ENCODE measurements around the gene SENP7.
"Not testable (repeated sequence)": the region's sequence is repeated elsewhere in the genome, so short reads cannot be mapped to it uniquely, and the experiment has no call there.

SENP7 gene, protein sequence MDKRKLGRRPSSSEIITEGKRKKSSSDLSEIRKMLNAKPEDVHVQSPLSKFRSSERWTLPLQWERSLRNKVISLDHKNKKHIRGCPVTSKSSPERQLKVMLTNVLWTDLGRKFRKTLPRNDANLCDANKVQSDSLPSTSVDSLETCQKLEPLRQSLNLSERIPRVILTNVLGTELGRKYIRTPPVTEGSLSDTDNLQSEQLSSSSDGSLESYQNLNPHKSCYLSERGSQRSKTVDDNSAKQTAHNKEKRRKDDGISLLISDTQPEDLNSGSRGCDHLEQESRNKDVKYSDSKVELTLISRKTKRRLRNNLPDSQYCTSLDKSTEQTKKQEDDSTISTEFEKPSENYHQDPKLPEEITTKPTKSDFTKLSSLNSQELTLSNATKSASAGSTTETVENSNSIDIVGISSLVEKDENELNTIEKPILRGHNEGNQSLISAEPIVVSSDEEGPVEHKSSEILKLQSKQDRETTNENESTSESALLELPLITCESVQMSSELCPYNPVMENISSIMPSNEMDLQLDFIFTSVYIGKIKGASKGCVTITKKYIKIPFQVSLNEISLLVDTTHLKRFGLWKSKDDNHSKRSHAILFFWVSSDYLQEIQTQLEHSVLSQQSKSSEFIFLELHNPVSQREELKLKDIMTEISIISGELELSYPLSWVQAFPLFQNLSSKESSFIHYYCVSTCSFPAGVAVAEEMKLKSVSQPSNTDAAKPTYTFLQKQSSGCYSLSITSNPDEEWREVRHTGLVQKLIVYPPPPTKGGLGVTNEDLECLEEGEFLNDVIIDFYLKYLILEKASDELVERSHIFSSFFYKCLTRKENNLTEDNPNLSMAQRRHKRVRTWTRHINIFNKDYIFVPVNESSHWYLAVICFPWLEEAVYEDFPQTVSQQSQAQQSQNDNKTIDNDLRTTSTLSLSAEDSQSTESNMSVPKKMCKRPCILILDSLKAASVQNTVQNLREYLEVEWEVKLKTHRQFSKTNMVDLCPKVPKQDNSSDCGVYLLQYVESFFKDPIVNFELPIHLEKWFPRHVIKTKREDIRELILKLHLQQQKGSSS

DNA sequence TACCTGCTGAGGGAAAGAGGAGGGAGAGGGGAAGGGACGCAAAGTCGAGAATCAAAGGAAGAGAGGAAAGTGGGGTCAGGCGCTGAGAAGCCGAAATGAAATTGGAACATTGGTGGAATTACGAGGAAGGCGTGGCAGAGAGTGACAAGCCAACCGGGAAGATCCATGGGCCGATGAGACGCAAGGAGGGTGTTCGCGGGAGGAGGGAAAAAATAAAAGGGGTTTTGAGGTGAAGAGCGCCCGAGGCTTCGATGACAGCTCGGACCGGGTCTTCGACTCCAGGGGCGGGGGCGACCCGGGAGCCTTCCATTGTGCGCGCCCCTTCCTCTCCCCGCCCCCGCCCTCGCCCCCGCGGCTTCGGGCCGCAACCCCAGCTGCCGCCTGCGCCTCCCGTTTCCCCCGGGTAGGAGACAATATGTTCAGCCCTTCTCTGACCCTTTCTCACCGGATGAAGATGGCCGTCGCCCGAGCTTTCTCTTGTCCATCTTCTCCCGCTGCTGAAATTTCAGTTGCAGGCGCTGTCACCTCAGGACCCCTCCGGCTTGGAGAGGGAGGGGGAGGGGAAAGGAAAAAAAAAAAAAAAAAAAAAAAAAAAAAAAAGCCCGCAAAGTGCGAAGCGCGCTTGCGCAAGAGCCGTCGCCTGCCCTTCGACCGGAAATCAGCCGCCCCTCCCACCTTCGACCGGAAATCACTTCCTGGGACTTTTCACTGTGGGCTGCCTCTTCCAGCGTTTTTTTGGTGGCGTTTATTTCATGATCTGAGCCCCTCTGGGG, at the start of gene SENP7:
Gene SENP7, minus strand, starts transcription at position 567 of the 773 bp plus-strand sequence. Its CDS starts 82 bp downstream, at position 485.
- DNase-seq: peak; percentile 70

DNA sequence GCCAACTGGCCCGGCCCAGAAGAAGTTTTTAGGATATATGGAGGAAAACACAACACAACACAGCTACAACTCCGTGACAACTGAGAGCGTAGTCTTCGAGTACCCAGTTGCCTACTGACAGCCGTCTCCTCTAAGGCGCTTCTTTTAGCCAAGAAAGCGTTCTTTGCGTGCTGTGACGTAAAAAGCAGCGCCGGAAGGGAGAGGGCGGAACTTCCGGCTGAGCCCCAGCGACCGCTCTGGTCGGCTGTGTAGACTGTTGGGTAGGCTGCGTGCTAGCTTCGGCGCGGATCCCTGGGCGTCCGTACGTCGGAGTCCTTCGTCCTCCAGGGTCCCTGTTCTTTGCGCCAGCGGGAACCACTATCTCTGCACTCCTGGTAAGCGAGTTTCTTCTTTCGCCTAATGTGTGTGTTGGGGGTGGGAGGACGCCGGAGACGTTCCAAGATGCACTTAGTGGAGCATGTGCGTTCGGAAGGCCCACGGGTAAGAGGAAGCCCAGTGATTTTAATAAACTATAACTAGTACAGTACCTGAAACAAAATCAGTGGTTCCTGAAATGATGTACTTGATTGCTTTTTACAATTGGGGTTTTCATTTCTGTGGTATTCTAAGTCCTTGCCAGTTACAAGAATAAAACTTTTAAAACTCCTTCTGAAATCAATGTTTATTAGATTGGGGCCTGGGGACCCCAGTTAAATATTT, 48.8 kb upstream of the SENP7 start, which contains the start of gene TRMT10C:
Gene TRMT10C, plus strand, starts transcription at position 239 of the 699 bp plus-strand sequence. CDS start 2,914 bp downstream, outside the sequence.
- DNase-seq: peak; percentile 87 to 90

DNA sequence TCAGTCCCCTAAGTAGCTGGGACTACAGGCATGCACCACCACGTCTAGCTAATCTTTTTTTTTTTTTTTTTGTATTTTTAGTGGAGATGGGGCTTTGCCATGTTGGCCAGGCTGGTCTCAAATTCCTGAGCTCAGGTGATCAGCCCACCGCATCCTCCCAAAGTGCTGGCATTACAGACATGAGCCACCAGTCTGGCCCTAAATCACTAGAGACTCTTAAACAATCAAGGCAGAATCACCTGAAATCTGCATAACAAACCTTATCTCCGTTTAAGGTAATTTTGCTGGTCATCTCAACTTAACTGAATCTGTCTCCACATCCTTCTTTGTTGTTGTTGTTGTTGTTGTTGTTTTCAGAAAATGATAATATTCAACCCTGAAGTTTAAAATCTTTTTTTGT, 43.1 kb upstream of the SENP7 start:
- DNase-seq: no peak

DNA sequence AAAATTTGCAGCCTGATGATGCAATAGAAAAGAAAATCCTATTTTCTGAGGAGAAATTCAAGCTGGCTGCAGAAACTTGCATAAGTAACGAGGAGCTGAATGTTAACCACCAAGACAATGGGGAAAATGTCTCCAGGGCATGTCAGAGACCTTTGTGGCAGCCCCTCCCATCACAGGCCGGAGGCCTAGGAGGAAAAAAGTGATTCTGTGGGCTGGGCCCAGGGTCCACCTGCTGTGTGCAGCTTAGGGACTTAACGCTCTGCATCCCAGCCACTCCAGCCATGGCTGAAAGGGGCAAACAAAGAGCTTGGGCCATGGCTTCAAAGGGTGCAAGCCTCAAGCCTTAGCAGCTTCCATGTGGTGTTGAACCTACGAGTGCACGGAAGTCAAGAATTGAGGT, 40.4 kb upstream of the SENP7 start:
- not testable (repeated sequence) for DNase-seq

DNA sequence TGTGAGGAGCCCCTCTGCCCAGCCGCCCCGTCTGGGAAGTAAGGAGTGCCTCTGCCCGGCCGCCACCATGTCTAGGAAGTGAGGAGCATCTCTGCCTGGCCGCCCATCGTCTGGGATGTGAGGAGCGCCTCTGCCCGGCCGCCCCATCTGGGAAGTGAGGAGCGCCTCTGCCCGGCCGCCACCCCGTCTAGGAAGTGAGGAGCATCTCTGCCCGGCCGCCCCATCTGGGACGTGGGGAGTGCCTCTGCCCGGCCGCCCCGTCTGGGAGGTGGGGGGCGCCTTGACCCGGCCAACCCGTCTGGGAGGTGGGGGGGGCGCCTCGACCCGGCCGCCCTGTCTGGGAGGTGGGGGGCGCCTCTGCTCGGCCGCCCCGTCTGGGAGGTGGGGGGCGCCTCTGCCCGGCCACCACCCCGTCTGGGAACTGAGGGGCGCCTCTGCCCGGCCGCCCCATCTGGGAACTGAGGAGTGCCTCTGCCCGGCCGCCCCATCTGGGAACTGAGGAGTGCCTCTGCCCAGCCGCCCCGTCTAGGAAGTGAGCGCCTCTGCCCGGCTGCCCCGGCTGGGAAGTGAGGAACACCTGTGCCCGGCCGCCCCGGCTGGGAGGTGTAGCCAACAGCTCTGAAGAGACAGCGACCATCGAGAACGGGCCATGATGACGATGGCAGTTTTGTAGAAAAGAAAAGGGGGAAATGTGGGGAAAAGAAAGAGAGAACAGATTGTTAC, 38.5 kb upstream of the SENP7 start:
- DNase-seq: not testable (repeated sequence)

DNA sequence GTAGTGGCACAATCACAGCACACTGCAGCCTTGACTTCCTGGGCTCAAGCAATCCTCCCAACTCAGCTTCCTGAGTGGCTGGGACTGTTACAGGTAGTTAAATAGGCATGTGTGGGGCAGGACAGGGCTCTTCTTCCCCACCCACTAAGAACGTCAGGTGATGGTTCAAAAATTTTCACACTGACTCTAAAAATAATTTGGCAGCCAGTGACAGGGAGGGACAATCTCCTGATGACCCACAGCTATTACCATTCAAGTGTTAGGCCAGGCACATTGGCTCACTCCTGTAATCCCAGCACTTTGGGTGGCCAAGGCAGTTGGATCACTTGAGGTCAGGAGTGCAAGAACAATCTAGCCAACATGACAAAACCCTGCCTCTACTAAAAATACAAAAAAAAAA, 36.5 kb upstream of the SENP7 start:
- no peak for DNase-seq

DNA sequence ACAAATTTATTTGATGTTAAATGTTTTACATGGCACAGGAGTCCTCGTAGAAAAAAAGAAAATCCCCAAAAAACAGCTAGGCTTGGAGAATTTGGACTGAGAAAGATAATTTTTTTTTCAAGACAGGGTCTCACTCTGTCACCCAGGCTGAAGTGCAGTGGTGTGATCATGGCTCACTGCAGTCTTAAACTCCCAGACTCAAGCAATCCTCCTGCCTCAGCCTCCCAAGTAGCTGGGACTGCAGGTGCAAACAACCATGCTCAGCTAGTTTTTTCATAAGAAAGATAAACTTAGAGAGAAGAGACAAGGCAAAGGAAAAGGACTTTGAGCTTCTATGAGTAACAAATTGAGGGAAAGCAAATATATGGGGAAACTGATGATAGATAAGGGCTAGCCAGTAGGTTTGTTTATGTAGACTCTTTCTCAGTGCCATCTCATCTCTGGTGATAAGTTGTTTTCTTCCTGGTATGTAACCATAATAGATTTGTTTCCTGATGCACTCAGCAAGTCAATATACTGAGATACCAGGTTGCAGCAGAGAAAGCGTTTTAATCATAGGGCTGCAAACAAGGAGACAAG, 35.6 kb upstream of the SENP7 start:
- no peak for DNase-seq

DNA sequence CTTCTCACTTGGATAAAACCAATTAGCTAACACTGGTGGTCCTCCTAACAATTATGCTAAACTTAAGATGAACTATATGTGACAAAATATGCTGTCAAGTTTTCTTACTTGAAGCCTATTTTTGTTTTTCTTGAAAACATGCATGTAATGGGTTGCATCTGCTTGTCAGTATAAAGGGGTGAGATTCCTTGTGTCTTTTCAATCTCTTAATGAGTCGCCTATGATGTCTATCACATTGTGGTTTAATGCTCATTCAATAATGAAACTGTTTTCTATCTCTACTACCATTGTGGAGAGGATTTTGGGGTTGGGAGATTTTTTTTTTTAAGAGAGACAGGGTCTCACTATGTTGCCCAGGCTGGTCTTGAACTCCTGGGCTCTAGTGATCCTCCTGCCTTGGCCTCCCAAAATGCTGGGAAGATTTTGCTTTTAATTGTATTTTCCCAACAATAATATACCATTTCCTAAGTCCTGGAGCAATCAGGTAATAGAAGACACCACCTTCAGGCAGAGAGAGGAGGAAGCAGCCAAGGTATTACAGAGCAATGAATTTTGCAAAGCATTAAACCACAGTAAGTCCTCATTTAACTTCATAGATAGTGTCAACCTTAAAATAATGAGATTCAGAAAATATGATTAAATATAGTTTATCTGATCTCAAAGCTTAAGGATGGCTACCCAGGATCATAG, 31.3 kb upstream of the SENP7 start:
- DNase-seq: no peak

DNA sequence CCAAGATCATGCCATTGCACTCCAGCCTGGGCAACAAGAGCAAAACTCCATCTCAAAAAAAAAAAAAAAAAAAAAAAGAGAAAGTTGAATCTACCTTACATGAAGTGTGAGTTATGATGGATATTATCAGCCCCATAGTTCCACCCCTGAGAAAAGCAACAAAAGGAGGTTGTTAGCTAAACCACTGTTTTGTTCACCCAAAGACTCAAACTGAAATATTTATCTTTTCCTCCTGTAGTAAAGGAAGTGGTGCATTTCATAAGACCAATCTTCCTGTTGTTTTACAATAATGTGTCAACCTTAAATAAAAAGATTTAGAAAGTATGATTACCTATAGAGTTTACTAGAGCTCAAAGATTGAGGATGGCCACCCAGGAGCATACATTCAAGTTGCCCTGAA, 29.9 kb upstream of the SENP7 start:
- DNase-seq: no peak

DNA sequence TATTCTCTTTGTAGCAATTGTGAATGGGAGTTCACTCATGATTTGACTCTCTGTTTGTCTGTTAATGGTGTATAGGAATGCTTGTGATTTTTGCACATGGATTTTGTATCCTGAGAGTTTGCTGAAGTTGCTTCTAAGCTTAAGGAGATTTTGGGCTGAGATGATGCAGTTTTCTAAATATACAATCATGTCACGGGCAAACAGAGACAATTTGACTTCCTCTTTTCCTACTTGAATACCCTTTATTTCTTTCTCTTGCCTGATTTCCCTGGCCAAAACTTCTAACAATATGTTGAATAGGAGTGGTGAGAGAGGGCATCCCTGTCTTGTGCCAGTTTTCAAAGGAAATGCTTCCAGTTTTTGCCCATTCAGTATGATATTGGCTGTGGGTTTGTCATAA, 23.9 kb upstream of the SENP7 start:
- not testable (repeated sequence) for DNase-seq

DNA sequence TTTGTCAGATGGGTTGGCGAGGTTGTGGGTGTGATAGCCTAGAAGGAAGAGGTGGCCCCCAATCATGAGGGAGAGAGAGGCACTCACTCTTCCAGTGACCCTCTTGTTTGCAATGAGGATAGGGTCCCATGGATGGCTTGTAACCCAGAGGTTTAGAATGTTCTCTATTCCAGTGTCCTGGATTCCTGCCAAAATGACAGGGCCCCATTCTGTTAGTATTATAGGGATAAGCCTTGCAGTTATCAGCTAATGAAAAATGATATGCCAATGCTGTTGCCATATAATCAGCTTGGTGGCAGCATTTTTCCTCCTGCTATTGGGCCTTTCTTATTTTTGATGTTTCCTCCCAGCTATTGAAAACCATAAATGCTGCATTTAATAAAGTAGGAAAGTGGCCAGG, 23.3 kb upstream of the SENP7 start:
- no peak for DNase-seq

DNA sequence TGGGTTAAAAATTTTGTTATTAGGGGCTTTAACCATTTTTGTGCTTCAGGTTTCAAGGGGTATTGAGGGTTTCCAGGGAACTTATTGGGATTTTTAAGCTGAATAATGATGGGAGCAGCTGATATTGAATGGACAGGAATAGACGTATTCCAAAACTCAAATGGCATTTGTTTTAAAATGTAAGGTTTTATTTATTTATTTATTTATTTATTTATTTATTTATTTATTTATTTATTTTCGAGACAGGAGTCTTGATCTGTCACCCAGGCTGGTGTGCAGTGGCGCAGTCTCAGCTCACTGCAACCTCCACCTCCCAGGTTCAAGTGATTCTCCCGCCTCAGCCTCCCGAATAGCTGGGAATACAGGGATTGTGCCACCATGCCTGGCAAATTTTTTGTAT, 22.2 kb upstream of the SENP7 start:
- DNase-seq: no peak

DNA sequence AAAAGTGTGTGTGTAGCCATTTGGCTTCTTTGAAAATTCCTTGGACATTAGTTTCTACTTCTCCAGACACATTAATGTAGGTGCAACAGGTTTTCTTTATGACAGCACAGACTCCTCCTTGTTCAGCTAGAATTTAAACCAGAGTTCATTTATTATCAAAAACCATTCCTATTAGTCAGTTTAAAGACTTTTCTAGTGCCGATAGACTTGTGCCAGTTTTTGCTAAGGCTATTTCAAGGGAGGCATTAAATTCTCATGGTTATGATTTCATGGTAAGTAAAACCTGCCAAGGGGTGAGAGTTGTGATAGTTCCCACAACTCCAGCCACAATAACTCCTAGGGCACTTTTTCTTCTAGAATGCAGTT, 20.6 kb upstream of the SENP7 start:
- no peak for DNase-seq

DNA sequence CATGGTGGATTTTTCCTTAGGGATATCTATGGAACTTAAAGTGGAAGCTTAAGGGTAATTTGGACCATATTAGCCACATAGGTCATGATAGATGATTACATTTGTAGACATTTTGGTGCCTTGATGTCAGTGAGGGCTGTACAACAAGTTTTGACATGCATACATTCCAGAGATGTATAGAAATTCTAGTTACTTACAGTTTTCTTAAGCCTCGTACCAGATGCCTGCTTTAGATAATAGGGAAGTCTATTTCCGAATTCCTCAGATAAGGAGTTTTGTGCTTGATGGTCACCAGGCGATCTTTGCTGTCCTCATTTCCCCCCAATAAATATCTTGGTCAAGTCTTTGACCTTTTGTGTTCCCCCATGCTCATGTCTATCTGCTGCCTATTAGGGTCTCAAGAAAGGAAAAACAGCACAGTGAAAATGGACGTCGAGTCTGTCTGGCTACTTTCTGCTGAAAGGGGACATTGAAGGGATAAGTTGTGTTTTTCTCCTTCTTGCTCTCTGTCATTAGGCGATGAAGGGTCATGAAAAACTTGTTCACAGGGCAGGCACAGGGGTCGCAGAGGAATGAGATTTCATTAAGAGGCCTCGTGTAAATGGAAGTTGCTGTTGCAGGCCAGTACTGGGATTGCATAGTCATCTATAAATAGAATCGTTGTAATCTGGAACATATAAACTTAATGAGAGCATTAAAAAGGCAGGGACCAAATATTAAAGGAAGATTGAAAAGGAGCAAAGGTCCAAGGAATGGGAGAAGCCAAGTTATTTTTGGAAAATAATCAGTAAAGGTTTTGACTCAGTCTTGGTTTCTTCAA, 20.0 kb upstream of the SENP7 start:
- no peak for DNase-seq

DNA sequence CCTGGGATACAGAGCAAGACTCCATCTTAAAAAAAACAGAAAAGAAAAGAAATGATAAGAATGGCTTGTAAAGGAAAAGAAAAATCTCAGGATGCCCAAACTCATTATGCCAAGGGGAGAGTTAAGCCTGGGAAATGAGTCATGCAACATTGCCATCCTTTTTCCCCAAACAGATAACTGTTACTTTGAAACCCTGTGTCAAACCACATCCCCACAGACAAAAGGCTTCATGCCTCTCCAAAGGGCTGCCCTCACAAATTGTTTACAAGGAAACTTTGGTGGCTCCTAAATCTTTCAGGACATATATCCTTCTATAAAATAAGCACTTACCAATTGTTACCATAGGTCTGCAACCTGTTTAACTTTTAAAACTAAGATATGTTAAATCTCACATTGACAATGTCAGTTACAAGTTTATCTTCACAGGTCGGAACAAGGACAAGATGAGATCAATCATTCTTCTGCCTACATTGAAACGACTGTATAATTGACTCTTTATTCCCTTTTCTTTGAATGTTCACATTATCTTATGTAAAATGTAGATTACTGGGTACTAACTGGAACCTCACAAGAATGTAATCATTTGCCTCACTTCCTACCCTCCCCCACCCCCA, 18.6 kb upstream of the SENP7 start:
- no peak for DNase-seq

DNA sequence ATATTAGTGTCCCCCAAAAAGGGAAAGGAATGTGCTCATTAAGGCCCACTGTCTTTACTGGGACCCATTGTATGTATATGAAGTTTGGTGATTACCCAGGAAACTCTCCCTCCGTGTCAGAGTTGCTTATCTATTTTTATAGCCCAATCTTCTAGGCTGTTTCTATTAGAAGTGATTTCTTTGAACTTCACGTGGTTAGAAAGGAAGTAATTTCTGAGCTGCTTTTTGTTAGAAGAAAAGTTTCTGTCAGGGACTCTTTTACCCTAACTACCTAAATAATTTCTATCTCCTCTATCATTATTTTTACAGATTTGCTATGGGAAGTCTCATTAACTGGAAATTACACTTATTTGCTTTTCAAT, 17.7 kb upstream of the SENP7 start:
- DNase-seq: no peak

DNA sequence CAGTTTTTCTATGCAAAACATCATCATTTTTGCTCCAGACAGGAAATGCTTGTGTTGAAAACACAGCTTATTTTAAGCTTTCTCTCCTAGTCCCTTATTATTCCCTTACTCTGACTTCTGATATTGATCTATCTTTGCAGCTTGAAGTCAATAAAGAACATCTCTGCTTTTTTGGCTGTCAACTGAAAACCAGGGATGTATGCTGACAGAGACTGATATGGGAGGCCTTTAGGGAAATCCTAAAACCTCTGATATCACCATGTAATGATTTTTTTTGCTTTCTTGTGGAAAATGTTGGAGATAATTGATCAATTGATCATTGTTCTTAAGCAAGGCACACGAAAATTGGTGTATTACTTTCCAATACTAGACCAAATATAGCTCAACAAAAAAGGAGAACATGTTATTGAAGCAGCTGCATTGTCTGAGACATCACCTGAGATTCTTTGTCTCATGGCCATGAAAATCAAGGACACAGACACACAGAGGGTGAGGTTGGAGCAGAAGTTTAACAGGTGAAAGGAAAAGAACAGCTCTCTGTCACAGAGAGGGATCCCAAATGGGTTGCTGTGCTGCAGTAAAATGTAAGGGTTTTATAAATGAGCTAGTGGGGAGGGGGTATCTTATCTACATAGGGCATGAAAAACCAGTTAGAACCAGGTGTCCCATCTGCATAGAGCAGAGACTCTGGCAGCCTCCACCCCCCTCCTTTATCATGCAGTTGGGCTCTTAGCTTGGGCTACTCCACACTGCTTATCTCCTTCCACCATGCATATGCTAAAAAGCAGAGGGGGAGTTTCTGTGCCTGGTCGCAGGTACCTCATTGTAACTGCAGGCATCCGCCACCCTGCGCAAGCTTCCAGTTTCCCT, 17.0 kb upstream of the SENP7 start:
- DNase-seq: no peak

DNA sequence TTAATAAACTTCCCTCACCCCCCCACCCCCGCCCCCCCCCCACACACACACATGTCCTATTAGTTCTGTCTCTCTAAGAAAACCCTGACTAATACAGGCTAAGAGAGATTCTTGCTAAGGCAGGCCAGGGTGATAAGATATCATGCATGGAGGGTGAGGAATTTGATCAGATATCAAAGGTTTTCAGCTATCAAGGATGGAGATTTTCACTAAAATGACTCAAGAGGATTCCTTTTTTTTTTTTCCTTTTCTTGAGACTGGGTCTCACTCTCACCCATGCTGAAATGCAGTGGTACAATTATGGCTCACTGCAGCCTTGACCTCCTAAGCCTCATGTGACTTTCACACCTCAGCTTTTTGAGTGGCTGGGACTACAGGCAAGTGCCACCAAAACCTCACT, 14.9 kb upstream of the SENP7 start:
- no peak for DNase-seq

All from stimulated activated CD4-positive, alpha-beta T cell treated with anti-CD3 and anti-CD28 coated beads, Interleukin-4, amount 100 ng/mL, for 4 hours (primary cell).